ENCODE data around the gene PCBP4. TPM values are rescaled to one million over a fixed set of nuclear protein-coding genes. Genes with fewer than 3 reads are reported as not detected.

PCBP4 gene
- total and polyA plus RNA-seq, 4 experiments from 2014 or later: 13.0 to 20.5 (median 19.1) TPM

DNA sequence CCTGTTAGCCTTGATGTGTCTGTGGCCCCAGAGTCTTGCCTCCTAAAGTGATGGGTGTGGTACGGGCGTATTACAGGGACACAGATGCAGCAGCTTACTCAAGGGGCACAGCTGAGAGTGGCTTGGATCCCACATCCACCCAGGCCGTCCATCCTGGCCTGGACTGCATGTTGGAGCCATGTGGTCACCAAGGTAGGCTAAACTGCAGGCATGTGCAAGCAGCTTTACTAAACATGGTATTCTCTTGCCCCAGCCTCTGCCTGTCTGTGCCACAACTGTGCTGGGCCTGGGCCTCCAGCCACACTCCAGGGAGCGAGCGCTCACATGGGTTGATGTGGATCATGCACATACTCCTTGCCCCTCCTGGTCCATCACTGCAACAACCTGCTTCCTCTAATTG is 18.1 kb downstream of the PCBP4 start:
- Mint-ChIP-seq H3K27me3 (peaks cover 3 to 7% of the 10 kb centered on the region in 2 donors), H3K9me3 (no peaks in the 10 kb centered on the region), H3K36me3 (peaks cover 0 to 5% of the 10 kb centered on the region in 2 donors), H3K4me1 (peaks cover 0 to 8% (median 0%) of the 10 kb centered on the region in 4 donors), H3K27ac (no peak overlapping the region), H3K4me3 (no peak overlapping the region)
- H3K4me1 ChIP-seq (ENCODE audit: insufficient read depth, low read length): no peaks in the 10 kb centered on the region
- no peaks in the 10 kb centered on the region for H3K9me3 ChIP-seq (ENCODE audit: control insufficient read depth in 1 of 2, low read length in 2 of 2)
- no peak overlapping the region for H3K4me3 ChIP-seq (ENCODE audit: low read length in 2 of 2)
- H3K27me3 ChIP-seq (ENCODE audit: insufficient read depth, low read length): no peaks in the 10 kb centered on the region
- POLR2A ChIA-PET (ENCODE audit: partially characterized antibody): no interaction called here
- no peaks in the 10 kb centered on the region for H3K36me3 ChIP-seq (ENCODE audit: insufficient read depth, low read length)
- no peak overlapping the region for H3K27ac ChIP-seq (ENCODE audit: low read depth, low read length)
- intact Hi-C loops (cut with micrococcal nuclease): no loop called here
- DNase-seq: no peak
- CTCF ChIA-PET (ENCODE audit: partially characterized antibody): no interaction called here

DNA sequence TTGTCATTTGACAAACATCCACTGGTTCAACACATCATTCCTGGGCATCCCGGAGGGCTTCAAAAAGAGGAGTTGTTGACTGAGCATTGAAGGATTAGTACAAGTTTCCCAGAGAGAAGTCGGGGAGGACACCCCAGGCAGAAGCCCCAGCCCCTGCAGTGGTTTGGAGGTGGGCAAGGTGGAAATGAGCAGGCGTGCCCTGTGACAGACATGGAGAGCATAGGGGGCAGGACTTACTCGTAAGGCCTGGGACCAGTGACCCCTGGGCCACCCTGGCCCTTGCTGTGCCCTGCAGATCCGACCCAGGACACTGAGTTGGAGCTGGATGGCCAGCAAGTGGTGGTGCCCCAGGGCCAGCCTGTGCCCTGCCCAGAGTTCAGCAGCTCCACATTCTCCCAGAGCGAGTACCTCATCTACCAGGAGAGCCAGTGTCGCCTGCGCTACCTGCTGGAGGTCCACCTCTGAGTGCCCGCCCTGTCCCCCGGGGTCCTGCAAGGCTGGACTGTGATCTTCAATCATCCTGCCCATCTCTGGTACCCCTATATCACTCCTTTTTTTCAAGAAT is 19.2 kb downstream of the PCBP4 start:
- no peak overlapping the region for H3K4me3 Mint-ChIP-seq
- H3K4me1 ChIP-seq (ENCODE audit: insufficient read depth, low read length): peaks cover 3% of the 10 kb centered on the region
- peaks cover 0 to 5% of the 10 kb centered on the region in 2 donors for H3K36me3 Mint-ChIP-seq
- intact Hi-C loops (cut with micrococcal nuclease): no loop called here
- H3K4me3 ChIP-seq (ENCODE audit: low read length in 2 of 2): no peak overlapping the region
- H3K4me1 Mint-ChIP-seq: peaks cover 0 to 8% (median 1%) of the 10 kb centered on the region in 4 donors
- H3K27ac ChIP-seq (ENCODE audit: low read depth, low read length): no peak overlapping the region
- no peaks in the 10 kb centered on the region for H3K36me3 ChIP-seq (ENCODE audit: insufficient read depth, low read length)
- ChIA-PET CTCF (ENCODE audit: partially characterized antibody) (interaction anchor here (0.6 kb wide), 1 partner anchor 11 kb away, joined by 3 read pairs; no protein-coding TSS in a partner anchor), POLR2A (ENCODE audit: partially characterized antibody) (no interaction called here)
- H3K27ac Mint-ChIP-seq: no peak overlapping the region
- H3K27me3 Mint-ChIP-seq: peaks cover 0 to 1% of the 10 kb centered on the region in 2 donors
- no peaks in the 10 kb centered on the region for H3K27me3 ChIP-seq (ENCODE audit: insufficient read depth, low read length)
- H3K9me3 ChIP-seq (ENCODE audit: control insufficient read depth in 1 of 2, low read length in 2 of 2): no peaks in the 10 kb centered on the region
- DNase-seq: no peak
- no peaks in the 10 kb centered on the region for H3K9me3 Mint-ChIP-seq

DNA sequence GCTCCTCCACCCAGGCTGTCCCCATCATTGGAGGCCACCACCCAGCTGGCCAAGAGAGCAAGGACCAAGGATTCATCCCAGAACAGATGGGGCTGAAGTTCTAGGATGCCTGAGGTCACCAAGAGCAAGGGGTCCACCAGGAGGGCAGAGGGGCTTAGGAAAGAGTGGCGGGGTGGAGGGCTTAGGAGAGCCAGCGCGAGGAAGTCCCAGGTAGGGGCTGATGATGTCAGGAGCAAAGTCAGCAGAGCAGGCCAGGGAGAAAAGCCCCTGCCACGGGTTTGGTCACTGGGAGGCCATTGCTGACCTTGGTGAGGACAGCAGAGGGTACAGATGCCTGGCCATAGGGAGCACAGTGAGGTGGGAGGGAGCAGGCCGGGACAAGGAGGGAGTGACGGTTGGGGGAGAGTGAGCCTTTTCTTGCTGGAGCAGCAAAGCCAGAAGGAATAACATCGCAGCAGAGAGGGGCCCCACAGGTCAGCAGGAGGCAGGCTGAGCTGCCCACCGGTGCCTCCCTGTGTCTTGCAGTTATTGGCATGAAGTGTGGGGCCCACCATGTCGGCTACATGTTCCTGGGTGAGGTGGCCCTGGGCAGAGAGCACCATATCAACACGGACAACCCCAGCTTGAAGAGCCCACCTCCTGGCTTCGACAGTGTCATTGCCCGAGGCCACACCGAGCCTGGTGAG is 19.9 kb downstream of the PCBP4 start:
- H3K27me3 Mint-ChIP-seq: no peaks in the 10 kb centered on the region

DNA sequence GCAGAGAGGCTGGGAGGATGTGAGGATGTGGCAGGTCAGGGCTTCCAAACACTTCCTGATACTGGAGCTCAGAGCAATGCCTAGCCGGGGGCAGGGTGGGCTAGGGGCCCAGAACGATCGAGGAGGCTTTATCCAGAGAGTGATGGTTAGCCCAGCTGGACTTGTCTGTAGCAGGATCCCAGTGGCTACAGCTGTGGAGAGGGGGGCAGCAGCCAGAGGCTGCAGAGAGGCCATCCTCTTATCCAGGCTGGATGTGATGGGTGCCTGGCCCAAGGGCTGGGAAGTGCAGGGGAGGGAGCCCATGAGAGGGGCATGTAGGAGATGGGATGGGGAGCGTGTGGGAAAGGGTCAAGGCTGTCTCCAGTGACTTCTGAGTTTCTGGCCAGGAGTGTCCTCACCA is 20.5 kb downstream of the PCBP4 start:
- H3K4me1 ChIP-seq (ENCODE audit: insufficient read depth, low read length): peaks cover 12% of the 10 kb centered on the region
- POLR2A ChIA-PET (ENCODE audit: partially characterized antibody): interaction anchor here (0.6 to 1.2 kb wide), 2 partner anchors 21 to 27 kb away, joined by 4 to 5 read pairs; partner anchors contain the start of genes ABHD14A, ABHD14B and PCBP4
- peaks cover 3 to 5% of the 10 kb centered on the region in 2 donors for H3K36me3 Mint-ChIP-seq
- H3K27me3 Mint-ChIP-seq: no peaks in the 10 kb centered on the region
- peaks cover 2 to 21% (median 11%) of the 10 kb centered on the region in 4 donors for H3K4me1 Mint-ChIP-seq
- intact Hi-C loops (cut with micrococcal nuclease): no loop called here
- no peak overlapping the region for H3K27ac ChIP-seq (ENCODE audit: low read depth, low read length)
- H3K4me3 ChIP-seq (ENCODE audit: low read length in 2 of 2): no peak overlapping the region
- H3K36me3 ChIP-seq (ENCODE audit: insufficient read depth, low read length): no peaks in the 10 kb centered on the region
- H3K27ac Mint-ChIP-seq: no peak overlapping the region
- no peaks in the 10 kb centered on the region for H3K9me3 Mint-ChIP-seq
- H3K9me3 ChIP-seq (ENCODE audit: control insufficient read depth in 1 of 2, low read length in 2 of 2): no peaks in the 10 kb centered on the region
- DNase-seq: no peak
- no peak overlapping the region for H3K4me3 Mint-ChIP-seq
- CTCF ChIA-PET (ENCODE audit: partially characterized antibody): interaction anchor here (0.6 to 1.0 kb wide), 2 partner anchors 27 to 447 kb away, joined by 4 to 6 read pairs; partner anchors contain the start of gene ABHD14B
- no peaks in the 10 kb centered on the region for H3K27me3 ChIP-seq (ENCODE audit: insufficient read depth, low read length)

More for the DNA sequence above, 19.9 kb downstream of the PCBP4 start:
- Histone ChIP-seq H3K27me3 (ENCODE audit: insufficient read depth, low read length) (no peaks in the 10 kb centered on the region), H3K27ac (ENCODE audit: low read depth, low read length) (no peak overlapping the region), H3K4me3 (ENCODE audit: low read length in 2 of 2) (no peak overlapping the region), H3K9me3 (ENCODE audit: control insufficient read depth in 1 of 2, low read length in 2 of 2) (no peaks in the 10 kb centered on the region), H3K36me3 (ENCODE audit: insufficient read depth, low read length) (no peaks in the 10 kb centered on the region), H3K4me1 (ENCODE audit: insufficient read depth, low read length) (peaks cover 10% of the 10 kb centered on the region)
- CTCF ChIA-PET (ENCODE audit: partially characterized antibody): interaction anchor here (0.6 to 1.0 kb wide), 3 partner anchors 10 to 447 kb away, joined by 3 to 6 read pairs (median 4); partner anchors contain the start of gene ABHD14B
- intact Hi-C loops (cut with micrococcal nuclease): no loop called here
- Mint-ChIP-seq H3K4me1 (peaks cover 2 to 16% (median 7%) of the 10 kb centered on the region in 4 donors), H3K9me3 (no peaks in the 10 kb centered on the region), H3K36me3 (peaks cover 0 to 5% of the 10 kb centered on the region in 2 donors), H3K27ac (peak overlapping the region in 1 of 7 donors; percentile 46), H3K4me3 (no peak overlapping the region)
- POLR2A ChIA-PET (ENCODE audit: partially characterized antibody): interaction anchor here (0.6 kb wide), 1 partner anchor 20 kb away, joined by 4 read pairs; the partner anchor contains the start of gene PCBP4
- DNase-seq: no peak

DNA sequence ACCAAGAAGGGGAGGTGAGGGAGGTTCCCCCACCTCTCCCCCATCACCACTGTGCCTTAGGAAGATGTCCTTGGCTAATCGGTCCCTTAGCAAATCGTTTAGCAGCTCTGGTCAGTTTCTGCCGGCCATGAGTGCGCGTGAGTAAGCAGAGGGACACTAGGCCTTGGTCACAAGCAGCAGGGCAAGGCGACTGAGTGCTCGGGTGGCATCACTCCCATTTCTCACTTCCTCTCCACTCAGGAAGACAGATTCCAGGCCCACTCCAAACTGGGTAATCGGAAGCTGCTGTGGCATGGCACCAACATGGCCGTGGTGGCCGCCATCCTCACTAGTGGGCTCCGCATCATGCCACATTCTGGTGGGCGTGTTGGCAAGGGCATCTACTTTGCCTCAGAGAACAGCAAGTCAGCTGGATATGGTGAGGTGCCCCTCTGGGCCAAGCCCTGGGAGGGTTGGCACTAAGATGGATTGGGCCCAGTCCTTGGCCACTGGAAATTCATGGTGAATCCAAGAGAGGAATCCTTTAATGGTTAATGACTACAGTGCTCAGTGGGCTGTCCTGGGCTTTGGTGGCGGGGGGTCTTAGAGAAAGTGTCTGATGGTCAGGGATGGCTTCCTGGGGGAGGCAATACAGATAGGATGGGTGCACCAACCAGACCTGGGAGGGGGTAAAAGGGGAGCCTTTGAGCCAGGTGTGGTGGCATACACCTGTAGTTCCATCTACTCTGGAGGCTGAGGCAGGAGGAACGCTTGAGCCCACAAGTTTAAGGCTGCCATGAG is 21.1 kb downstream of the PCBP4 start:
- Mint-ChIP-seq H3K27ac (no peak overlapping the region), H3K36me3 (peaks cover 4 to 5% of the 10 kb centered on the region in 2 donors), H3K4me3 (no peak overlapping the region), H3K27me3 (no peaks in the 10 kb centered on the region), H3K4me1 (peaks cover 4 to 28% (median 14%) of the 10 kb centered on the region in 4 donors), H3K9me3 (no peaks in the 10 kb centered on the region)
- no peaks in the 10 kb centered on the region for H3K9me3 ChIP-seq (ENCODE audit: control insufficient read depth in 1 of 2, low read length in 2 of 2)
- POLR2A ChIA-PET (ENCODE audit: partially characterized antibody): interaction anchor here (1.2 kb wide), 1 partner anchor 28 kb away, joined by 5 read pairs; the partner anchor contains the start of genes ABHD14A and ABHD14B
- H3K4me1 ChIP-seq (ENCODE audit: insufficient read depth, low read length): peaks cover 16% of the 10 kb centered on the region
- no peak overlapping the region for H3K4me3 ChIP-seq (ENCODE audit: low read length in 2 of 2)
- no peaks in the 10 kb centered on the region for H3K36me3 ChIP-seq (ENCODE audit: insufficient read depth, low read length)
- no peak overlapping the region for H3K27ac ChIP-seq (ENCODE audit: low read depth, low read length)
- CTCF ChIA-PET (ENCODE audit: partially characterized antibody): interaction anchor here (1.0 kb wide), 1 partner anchor 27 kb away, joined by 6 read pairs; the partner anchor contains the start of gene ABHD14B
- DNase-seq: no peak
- intact Hi-C loops (cut with micrococcal nuclease): no loop called here
- no peaks in the 10 kb centered on the region for H3K27me3 ChIP-seq (ENCODE audit: insufficient read depth, low read length)

DNA sequence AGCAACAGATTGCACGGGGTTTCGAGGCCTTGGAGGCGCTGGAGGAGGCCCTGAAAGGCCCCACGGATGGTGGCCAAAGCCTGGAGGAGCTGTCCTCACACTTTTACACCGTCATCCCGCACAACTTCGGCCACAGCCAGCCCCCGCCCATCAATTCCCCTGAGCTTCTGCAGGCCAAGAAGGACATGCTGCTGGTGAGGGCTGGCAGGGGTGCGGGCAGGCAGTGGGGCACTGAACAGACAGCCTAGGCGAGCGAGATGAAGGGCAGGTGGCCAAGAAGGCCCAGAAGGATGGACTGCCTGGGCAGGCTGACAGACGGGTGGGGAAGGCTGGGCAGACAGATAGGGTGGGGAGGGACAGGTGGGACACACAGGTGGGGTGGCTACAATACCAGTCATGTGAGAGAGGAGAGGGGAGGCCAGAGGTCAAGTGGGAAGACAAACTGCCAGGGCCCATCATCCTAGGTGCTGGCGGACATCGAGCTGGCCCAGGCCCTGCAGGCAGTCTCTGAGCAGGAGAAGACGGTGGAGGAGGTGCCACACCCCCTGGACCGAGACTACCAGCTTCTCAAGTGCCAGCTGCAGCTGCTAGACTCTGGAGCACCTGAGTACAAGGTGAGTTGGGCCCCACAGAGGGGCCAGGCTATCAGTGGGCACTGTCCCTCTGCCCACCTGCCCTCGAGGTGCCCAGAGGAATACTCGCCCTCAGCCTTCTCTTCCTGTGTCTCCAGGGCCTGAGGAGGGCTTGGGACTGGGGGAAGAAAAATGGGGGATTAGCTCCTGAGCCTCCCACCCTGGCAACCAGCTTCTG is 22.0 kb downstream of the PCBP4 start:
- Mint-ChIP-seq H3K9me3 (no peaks in the 10 kb centered on the region), H3K27me3 (no peaks in the 10 kb centered on the region), H3K4me1 (peaks cover 12 to 37% (median 21%) of the 10 kb centered on the region in 4 donors), H3K36me3 (peaks cover 4 to 5% of the 10 kb centered on the region in 2 donors), H3K4me3 (no peak overlapping the region), H3K27ac (no peak overlapping the region)
- H3K4me1 ChIP-seq (ENCODE audit: insufficient read depth, low read length): peaks cover 25% of the 10 kb centered on the region
- no peak overlapping the region for H3K27ac ChIP-seq (ENCODE audit: low read depth, low read length)
- no peak overlapping the region for H3K4me3 ChIP-seq (ENCODE audit: low read length in 2 of 2)
- no peaks in the 10 kb centered on the region for H3K27me3 ChIP-seq (ENCODE audit: insufficient read depth, low read length)
- no peak for DNase-seq
- POLR2A ChIA-PET (ENCODE audit: partially characterized antibody): interaction anchor here (0.9 to 1.2 kb wide), 2 partner anchors 21 to 29 kb away, joined by 3 to 5 read pairs; partner anchors contain the start of genes ABHD14A and ABHD14B
- intact Hi-C loops (cut with micrococcal nuclease): no loop called here
- CTCF ChIA-PET (ENCODE audit: partially characterized antibody): interaction anchor here (1.8 kb wide), 1 partner anchor 25 kb away, joined by 6 read pairs; no protein-coding TSS in a partner anchor
- H3K9me3 ChIP-seq (ENCODE audit: control insufficient read depth in 1 of 2, low read length in 2 of 2): no peaks in the 10 kb centered on the region
- H3K36me3 ChIP-seq (ENCODE audit: insufficient read depth, low read length): no peaks in the 10 kb centered on the region

All from CD4-positive, alpha-beta memory T cell (primary cell).